WI38 (cell line): ENCODE data around the gene SEMA6A.

Source experiments
- H3K4me3 ChIP-seq: 2 replicates; pipeline ENCODE4 v1.5.1; 2011; ENCODE audit warnings: low read depth, mild to moderate bottlenecking, control low read depth, low read length
- TF ChIP-seq, protein P1 (sequence below): IDR thresholded peaks from 2 replicates; pipeline ENCODE4 v1.5.1; 2012; ENCODE audit warnings: low read depth, mild to moderate bottlenecking, control low read depth, low read length

The SEMA6A gene

GRCh38 chr5:116576053-116576713 is 1.6 kb upstream of the SEMA6A start:
- TF ChIP-seq, protein P1, sequence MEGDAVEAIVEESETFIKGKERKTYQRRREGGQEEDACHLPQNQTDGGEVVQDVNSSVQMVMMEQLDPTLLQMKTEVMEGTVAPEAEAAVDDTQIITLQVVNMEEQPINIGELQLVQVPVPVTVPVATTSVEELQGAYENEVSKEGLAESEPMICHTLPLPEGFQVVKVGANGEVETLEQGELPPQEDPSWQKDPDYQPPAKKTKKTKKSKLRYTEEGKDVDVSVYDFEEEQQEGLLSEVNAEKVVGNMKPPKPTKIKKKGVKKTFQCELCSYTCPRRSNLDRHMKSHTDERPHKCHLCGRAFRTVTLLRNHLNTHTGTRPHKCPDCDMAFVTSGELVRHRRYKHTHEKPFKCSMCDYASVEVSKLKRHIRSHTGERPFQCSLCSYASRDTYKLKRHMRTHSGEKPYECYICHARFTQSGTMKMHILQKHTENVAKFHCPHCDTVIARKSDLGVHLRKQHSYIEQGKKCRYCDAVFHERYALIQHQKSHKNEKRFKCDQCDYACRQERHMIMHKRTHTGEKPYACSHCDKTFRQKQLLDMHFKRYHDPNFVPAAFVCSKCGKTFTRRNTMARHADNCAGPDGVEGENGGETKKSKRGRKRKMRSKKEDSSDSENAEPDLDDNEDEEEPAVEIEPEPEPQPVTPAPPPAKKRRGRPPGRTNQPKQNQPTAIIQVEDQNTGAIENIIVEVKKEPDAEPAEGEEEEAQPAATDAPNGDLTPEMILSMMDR = peak; percentile 81
- H3K4me3 ChIP-seq = peak overlapping the region; percentile 58

DNA sequence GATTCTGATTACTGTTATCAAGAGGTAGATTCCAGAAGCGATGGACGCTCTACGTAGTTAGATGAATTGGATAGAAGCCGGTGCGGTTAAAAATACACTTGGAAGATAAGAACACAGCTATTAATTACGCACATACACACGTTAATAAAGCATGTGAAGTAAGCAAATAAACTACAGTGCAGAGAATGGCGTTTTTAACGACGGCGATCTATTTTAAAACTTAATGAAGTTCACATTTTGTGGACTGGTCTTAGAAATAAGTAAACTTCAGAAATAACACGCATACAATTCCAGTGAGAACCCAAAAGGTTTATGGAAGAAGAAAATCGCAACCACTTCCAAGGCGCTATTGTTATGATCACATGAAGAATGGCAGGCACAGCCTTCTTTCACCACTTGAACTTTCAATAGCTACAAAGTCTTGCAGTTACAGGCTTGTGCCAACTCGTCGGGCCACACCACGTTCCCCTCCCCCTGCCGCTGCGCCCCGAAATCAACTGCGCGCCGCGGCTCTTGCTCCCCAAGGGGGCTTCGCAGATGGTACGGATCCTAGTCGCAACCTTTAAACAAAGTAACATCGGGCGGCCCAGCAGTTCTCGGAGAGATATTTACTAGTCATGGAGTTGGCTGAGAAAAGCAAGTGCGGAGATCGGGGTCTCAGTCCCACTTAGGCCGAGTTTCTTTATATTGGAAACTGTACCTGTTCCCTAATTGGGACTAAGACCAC is 866 bp upstream of the SEMA6A start:
- TF ChIP-seq, protein P1 = no peak
- peak overlapping the region; percentile 58 for H3K4me3 ChIP-seq

DNA sequence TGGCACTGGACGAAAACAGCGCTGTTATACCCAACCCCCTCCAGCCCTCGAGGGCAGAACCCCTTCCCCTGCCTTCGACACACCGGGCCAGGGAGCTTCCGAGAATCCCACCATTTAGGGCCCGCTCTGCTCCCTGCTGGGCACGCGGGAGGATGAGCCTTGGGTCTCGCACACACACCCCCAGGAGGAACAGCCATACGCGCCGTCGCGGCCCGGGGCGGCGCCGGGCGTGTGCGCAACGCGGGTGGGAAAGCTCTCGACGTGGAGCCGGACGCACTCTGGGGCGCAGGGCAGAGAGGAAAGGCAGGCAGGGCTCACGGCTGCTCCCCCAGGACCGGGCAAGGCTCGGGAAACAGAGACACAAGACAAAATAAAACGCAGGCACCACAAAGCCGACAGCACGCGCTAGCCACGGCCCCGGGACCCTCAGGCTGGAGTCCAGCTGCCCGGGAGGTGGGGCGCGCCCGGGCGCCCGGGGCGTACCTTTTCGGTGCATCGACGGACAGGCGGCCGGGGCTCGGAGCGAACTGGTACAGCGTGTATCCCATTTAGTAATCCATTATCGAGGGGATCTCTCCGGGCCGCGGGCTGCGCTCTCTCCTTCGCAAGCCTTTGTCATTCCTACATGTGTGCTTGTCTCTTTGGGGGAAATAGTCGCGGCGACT is 789 bp downstream of the SEMA6A start:
- TF ChIP-seq, protein P1 = no peak
- peak overlapping the region; percentile 58 for H3K4me3 ChIP-seq

GRCh38 chr5:116573279-116573701 is 1.3 kb downstream of the SEMA6A start:
- peak overlapping the region; percentile 58 for H3K4me3 ChIP-seq
- TF ChIP-seq, protein P1 = no peak

DNA sequence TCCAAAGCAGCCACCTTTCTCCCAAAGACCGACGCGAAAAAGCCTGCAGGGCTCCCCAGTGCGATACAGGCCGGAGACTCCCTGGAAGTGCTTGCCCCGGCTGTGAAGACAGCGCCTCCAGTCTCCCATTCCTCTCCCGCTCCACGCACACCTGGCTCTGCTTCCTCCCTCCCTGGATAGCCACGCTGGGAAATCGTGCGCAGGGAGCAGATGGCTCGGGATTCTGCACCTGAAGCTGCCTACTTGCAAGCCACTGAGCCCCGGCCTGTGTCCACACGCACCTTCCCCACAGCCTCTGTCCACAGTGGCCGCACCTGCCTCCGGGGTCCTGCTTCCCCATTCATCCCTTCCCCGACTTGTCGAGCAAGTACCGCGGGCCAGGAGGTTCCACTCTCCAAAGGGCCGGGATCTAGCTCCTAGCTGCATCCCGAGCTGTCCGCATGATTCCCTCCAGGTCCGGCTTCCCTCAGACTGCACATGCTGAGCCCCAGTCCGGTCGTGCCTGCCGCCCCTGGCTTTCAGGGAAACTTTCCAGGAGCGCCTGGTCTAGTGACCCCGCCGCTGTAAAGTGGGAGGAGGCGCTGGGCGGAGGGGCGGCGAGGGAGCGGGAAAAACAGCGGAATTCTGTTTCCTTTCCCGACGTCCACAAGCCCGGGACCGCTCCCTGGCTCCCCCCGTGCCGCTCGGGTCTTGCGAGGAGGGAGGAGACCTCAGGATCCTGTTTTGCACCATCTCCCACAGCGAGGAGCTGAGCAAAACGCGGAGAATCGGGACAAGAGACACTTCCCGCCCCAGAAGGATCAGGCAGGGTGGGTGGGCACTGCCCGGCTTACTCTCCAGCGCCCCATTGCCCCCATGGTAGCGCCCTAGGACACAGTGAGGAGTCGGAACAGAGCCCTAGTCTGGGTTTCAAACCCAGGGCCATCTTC is 2.0 kb downstream of the SEMA6A start:
- TF ChIP-seq, protein P1 = no peak
- peak overlapping the region; percentile 58 for H3K4me3 ChIP-seq

DNA sequence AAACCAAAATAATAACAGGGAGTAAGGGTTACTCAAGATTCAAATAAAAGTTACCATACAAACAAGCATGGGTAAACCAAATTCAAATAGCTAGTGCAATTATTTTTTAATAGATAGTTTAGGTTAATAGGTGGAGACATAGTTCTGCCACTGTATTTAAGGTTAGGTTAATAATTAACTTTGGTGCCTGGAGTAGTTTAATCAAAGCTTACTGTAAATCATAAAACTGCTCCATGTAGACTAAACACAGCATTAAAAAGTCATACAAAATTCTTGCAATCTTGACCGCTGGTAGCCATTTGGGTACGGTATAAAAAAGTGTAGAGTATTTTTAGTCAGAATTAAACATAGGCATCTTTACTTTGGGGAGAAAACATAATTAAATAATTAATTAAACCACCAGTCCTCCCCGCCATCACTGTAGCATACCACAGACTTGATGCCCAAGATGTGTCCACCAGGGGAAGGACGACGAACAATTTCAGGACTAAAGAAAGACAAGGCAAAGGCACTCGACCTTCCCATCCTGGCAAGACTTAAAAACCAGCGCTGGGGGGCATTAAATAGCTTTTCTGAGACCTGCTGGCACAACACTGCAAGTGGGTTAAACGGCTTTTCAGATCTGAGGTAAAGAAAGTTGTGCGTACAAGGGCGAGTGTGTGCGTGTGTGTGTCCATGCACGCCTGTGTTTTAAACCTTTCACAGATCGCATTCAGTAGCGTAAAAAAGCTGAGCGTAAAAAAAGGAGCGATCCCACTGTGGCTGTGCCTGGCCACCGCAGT is 2.9 kb downstream of the SEMA6A start:
- peak overlapping the region; percentile 58 for H3K4me3 ChIP-seq
- TF ChIP-seq, protein P1 = no peak
